HK-2 (cell line): ENCODE results near the gene CDH15.

Source experiments
- DNase-seq: peaks from one replicate; pipeline ENCODE4 v3.0.0-alpha.2; 2018; ENCODE audit not compliant: unreplicated experiment

CDH15 gene, protein sequence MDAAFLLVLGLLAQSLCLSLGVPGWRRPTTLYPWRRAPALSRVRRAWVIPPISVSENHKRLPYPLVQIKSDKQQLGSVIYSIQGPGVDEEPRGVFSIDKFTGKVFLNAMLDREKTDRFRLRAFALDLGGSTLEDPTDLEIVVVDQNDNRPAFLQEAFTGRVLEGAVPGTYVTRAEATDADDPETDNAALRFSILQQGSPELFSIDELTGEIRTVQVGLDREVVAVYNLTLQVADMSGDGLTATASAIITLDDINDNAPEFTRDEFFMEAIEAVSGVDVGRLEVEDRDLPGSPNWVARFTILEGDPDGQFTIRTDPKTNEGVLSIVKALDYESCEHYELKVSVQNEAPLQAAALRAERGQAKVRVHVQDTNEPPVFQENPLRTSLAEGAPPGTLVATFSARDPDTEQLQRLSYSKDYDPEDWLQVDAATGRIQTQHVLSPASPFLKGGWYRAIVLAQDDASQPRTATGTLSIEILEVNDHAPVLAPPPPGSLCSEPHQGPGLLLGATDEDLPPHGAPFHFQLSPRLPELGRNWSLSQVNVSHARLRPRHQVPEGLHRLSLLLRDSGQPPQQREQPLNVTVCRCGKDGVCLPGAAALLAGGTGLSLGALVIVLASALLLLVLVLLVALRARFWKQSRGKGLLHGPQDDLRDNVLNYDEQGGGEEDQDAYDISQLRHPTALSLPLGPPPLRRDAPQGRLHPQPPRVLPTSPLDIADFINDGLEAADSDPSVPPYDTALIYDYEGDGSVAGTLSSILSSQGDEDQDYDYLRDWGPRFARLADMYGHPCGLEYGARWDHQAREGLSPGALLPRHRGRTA

DNA sequence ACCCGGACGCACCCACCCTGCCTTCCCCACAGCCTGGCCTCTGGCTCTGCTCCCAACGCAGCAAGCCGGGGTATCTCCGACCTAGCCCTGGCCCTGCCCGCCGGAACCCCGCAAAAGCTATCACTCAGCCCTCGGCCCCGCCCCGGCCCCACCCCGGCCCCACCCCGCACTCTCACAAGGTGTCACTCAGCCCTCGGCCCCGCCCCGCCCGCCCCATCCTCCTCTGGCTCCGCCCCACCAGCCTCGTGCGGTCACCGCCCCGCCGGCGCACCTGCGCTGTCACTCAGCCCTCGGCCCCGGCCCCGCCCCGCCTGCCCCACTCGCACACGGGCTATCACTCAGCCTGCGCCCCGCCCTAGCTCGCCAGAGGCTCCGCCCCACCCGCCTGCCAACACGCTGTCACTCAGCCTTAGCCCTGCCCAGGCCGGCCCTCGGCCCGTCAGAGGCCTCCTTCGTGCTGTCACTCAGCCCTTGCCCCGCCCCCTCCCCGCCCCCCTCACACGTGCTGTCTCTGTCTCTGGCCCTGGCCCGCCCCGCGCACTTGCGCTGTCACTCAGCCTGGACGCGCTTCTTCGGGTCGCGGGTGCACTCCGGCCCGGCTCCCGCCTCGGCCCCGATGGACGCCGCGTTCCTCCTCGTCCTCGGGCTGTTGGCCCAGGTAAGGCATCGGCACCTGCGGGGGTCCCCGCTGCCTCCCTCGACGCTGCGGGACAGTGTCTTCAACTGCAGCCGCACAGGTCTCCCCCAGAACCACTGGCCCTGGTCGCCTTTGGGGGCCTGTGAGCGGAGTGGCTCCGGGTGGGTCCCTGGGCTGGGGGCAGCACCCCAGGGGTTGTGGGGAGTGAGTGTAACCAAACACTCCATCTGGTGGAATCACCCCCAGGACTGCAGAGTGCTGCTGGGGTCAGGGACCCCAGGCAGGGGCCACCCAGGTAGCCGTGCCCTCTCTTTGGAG is at the start of gene CDH15:
CDH15 (plus strand) TSS at position 533 of the 955 bp plus-strand sequence; CDS start at position 617, 84 bp downstream.
- peak; percentile 97 for DNase-seq

DNA sequence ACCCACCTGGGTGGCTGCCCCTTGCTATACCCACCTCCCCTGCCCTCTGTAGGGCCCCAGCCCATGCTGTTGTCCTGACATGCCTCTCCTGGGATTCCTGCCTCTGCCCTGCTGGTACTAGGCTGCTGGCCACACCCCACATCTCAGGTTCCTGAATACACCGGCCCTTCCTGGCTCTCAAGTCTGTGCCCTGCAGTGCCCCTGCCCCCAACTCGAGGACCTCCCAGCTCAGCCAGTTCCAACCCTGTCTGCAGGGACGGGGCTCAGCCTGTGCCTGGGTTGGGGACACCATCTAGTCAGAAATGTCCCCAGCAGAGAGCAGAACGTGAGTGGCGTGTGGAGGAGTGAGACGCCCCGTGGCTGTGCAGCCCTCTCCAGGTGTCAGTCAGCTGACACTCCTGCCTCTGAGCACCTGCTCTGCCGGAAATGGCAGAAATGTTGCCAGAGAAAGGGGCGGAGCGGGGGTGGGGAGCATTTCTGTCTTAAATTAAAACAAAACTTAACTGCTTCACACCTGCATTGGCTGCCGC is 49.2 kb upstream of the CDH15 start:
- DNase-seq: no peak

GRCh38 chr16:89123001-89123830 is 48.3 kb upstream of the CDH15 start:
- DNase-seq: peak; percentile 29

DNA sequence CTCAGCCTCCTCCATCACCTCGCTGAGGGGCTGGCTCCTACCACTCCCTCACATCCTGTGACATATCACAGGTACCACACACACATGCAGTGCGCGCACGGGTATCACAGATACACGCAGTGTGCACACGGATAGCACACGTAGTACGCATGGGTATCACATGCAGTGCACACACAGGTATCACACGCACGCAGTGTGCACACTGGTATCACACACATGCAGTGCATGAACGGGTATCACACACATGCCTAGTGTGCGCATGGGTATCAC is 47.8 kb upstream of the CDH15 start:
- no peak for DNase-seq

DNA sequence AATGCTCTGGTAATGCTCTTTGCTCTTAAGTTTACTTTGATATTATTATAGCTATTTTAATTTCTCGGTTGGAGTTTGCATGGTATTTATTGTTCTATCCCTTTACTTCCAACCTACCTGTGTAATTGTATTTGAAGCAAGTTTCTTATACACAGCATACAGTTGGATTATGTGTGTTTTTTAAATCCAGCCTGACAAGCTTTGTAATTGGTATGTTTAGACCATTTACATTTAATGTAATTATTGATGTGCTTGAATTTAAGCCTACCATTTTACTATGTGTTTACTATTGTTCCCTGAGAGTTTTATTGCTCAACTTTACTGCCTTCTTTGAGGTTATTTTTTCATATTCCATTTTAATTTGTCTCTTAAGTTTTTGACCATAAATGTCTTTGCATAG is 42.2 kb upstream of the CDH15 start:
- no peak for DNase-seq

- no peak for DNase-seq
These were observed 41.1 kb upstream of the CDH15 start for GRCh38 chr16:89130448-89130847.

GRCh38 chr16:89131783-89132182 is 39.8 kb upstream of the CDH15 start:
- DNase-seq: no peak

GRCh38 chr16:89132194-89133005 is 39.1 kb upstream of the CDH15 start:
- no peak for DNase-seq

DNA sequence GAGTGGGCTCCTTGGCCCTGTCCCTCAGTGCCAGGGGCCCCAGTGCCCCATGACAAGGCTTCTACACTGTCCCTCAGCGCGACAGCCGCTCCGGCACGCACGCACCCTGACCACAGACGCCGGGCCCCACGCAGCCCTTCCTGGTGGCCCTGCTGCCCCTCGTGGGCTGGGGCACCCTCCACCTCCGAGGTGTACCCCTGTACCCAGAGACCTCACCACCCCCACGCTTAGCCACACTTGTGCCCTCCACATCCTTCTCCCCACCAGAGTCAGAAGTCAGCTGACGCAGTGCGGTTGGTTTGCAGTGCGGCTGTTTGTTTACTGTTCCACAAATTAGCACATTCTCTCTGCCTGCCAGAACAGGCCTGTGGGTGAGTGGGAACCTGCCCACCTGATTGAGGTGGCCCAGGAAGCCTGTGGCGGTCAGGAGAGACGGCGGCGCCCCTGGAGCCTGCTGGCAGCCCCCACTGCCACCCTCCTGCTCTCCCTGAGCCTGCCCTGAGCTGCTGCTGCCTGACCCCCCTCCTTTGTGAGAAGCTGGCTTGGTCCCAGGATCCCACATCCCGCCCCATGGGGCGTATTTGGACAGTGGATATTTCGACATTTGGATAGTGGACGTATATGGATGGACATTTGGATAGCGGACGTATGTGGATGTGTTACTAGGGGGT is 38.0 kb upstream of the CDH15 start:
- no peak for DNase-seq

GRCh38 chr16:89134269-89134668 is 37.3 kb upstream of the CDH15 start:
- DNase-seq: no peak

DNA sequence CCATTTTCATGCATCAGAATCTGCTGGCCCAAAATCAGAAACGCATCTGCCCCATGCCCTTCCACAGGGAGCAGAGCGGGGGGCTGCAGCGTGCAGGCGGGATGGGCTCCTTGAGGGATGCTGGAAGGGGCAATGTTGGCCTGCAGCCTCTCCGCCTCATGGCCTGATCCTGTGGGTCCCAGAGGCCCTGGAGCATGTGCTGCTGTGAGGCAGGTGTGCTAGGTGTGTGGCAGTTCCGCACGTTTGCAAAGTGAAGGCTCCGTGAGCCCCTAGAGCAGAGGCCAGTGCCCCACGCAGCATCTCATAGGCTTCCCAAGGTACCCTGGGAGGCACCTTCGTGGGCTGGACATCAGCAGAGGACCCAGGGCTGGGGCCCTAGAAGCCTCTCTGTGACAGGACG is 36.4 kb upstream of the CDH15 start:
- DNase-seq: no peak

GRCh38 chr16:89135971-89136765 is 35.4 kb upstream of the CDH15 start:
- DNase-seq: no peak

DNA sequence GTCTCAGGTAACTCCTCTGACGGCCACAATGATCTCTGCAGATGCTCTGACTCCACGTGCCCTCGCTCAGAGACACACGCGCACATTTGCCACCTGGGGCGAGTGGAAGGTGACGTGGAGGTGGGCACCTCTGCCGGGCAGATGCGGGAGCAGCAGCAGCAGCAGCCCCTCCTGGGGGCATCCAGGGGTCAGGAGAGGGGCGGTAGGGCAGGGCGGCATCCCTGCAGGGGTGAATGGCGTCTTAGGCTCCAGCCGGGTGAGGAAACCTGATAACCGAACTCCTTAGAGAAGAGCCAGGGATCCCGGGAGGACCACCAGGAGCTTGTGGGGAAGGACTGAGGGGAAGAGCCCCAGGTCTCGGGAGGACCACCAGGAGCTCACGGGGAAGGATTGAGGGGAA is 34.6 kb upstream of the CDH15 start:
- no peak for DNase-seq

DNA sequence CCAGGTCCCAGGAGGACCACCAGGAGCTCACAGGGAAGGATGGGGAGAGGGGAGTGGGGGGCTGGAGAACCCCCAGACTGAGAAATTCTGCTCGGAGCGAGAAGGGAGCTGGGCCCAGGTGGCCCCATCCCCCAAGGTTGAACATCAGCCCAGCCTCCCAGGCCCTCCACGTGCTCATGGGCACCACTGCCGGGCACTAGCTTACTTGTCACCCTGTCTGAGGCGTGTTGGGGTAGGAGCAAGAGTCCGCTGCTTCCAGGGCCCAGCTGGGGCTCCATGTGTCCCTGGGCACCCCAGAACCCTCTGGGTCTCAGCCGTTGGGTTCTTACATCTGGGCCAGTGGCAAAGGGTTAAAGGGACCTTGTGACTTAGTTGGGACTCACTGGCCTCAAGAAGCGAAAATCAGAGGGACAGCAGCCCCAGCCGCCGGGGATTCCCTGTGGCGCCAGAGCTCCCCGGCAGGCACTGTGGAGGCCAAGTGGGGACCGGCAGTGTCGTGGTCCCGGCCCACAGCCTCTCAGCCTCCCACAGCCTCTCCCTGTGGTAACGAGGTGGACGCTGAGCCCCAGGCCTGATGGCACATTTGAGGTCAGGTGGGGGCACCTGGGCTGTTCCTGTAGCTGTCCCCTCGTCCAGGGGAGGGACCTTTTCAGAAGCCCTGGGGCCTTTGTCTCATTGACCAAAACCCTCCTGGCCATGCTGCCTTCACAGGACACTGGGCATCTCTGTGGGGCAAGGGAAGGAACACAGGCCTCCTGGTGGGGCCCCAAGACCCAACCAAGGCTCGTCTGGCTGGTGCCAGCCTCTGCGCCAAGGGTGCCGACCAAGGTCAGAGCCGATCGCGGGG is 33.7 kb upstream of the CDH15 start:
- no peak for DNase-seq

DNA sequence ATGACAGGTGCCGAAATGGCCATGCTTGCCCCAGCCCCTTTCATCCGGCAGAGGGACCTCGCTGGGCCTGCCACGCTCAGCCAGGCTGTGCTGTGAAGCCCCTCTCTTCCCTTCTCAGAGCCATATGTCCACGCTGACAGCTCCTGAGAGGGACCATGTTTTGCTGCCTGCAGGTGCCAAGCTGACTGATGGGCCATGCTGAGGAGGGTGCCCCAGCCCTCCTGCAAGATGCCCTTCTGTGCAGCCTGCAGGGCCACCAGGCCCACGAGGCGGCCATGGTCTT is 33.1 kb upstream of the CDH15 start:
- DNase-seq: no peak

DNA sequence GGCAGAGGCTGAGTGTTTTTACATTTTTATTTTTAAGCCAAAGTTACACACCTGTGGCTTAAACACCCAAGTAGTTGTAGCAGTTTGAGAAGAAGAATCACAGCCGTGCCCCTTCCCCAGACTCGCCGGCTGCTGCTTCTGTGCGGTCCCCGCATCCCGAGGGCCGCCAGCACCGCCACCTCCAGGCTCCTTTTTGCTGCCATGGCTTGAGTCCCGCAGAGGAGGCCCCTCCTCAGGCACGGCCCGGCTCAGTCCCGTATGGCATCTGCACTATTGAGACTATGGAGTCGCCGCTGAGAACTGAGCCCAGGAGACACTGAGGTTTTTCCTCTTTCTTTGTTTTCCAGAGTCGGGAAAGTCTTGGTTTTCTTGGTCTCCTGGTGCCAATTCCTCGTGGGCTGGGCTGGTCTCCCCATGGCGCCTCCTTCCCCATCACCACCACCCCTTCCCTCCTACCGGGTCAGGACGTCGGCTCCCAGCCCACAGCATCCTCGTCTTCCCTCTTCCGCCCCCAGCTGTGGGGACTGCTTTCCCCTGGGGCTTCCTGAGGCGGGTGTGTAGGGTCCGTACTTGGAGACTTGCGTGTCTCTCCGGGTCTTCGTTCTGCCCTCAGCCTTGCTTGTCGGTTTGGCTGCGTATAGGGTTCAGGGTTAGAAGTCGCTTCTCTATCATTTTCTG is 32.6 kb upstream of the CDH15 start:
- DNase-seq: no peak

DNA sequence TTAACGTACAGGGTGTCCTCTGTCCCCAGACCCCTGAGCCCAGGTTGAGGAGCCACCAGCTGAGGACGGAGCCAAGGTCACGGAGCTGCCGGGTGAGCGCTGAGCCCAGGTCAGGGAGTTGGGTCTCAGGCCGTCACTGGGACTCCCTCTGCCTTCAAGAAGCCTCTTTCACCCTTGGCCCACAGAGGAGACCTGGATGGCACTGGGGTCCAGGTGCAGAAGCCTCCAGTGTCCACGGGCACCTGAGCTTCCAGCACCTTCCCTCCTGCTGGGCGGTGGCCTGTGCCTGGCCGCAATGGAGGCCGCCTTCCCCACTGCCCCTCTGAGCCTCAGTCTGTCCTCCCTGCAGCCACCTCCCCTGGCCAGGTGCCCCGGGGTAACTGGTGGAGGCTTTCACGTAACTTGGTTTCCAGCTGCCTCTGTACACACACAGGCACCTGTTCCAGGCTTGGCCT is 31.6 kb upstream of the CDH15 start:
- DNase-seq: no peak
